Aorta (tissue), 5 donors: ENCODE data around the gene PRSS12. TPM values are rescaled to one million over a fixed set of nuclear protein-coding genes. Genes with fewer than 3 reads are reported as not detected.

ENCODE experiments used
- ATAC-seq: fragments of 200-7000 bp; cut with Tn5 transposase; one replicate; pipeline ENCODE4 v1.9.1; 2022; ENCODE audit warnings: moderate library complexity; ENCODE audit not compliant: low FRiP score
- DNase-seq, 2 donors: peaks; one replicate each; pipeline ENCODE4 v3.0.0-alpha.2; 2020
- H3K27ac ChIP-seq, 2 donors: one replicate each; pipeline ENCODE4 v1.5.1; 2013; ENCODE audit warnings: low read length in 2 of 2, mild to moderate bottlenecking in 2 of 2, moderate library complexity in 2 of 2, control low read depth in 1 of 2, inconsistent platforms in 1 of 2, low read depth in 1 of 2
- H3K27me3 ChIP-seq, 2 donors: one replicate each; pipeline ENCODE4 v1.6.1; 2013; ENCODE audit warnings: control low read depth in 1 of 2, low read length in 1 of 2, mild to moderate bottlenecking in 1 of 2, moderate library complexity in 1 of 2; ENCODE audit not compliant: insufficient read depth in 2 of 2, control insufficient read depth in 1 of 2
- H3K36me3 ChIP-seq, 2 donors: one replicate each; pipeline ENCODE4 v1.6.1; 2013; ENCODE audit warnings: control low read depth in 1 of 2, low read length in 1 of 2, mild to moderate bottlenecking in 1 of 2; ENCODE audit not compliant: insufficient read depth in 2 of 2, control insufficient read depth in 1 of 2
- H3K4me1 ChIP-seq, 2 donors: one replicate each; pipeline ENCODE4 v1.6.1; 2013; ENCODE audit warnings: low read length in 2 of 2, control low read depth in 1 of 2, mild to moderate bottlenecking in 1 of 2, moderate library complexity in 1 of 2; ENCODE audit not compliant: insufficient read depth in 2 of 2, control insufficient read depth in 1 of 2
- H3K4me3 ChIP-seq, 2 donors: one replicate each; pipeline ENCODE4 v1.5.1; 2013; ENCODE audit warnings: low read length in 2 of 2, control low read depth in 1 of 2, mild to moderate bottlenecking in 1 of 2
- H3K9me3 ChIP-seq: one replicate; pipeline ENCODE4 v1.6.1; 2013; ENCODE audit warnings: mild to moderate bottlenecking, low read length; ENCODE audit not compliant: control insufficient read depth
- WGBS, 2 donors: extraction: QIAGEN DNeasy Blood & Tissue Kit; methylation state at CpG; one replicate each; pipeline ENCODE4 v1.1.7; 2013; 5-methylcytosine and 5-hydroxymethylcytosine counted together
- intact Hi-C, 2 donors: fragments of 100-400 bp; cut with DNase I; formaldehyde crosslinking; loops; one replicate each; pipeline versions ENCODE4 v1.14.2 to v1.15.0; 2022
- polyA plus RNA-seq, 2 donors: library from polyadenylated mRNA; stranded (reverse); fragments of 200-250 nt; gene quantifications; one replicate each; pipeline ENCODE4 v1.2.3, GENCODE V29; 2013
- total RNA-seq, 2 donors: library from RNA; stranded (reverse); fragmentation: NEBNext Ultra II Directional; extraction: Animal tissue kit (Norgen Biotek cat#: 25700); gene quantifications; one replicate each; pipeline ENCODE4 v1.2.1, GENCODE V29; 2021
- donor health status: healthy with polysubstance abuse.
- donor health status: Bipolar disorder and iron deficiency.
- donor health status: DM: no; HTN: no; CAD: no.
- donor health status: DM: no; HTN: no; CAD: no.
- donor health status: DM: yes; HTN: yes; CAD: no.

Gene PRSS12
- total and polyA plus RNA-seq, 4 donors = 0.18 to 0.50 TPM; not detected in 2

- no peak for ATAC-seq
- no peak for DNase-seq
- Histone ChIP-seq H3K9me3 (no peaks in the 10 kb centered on the region), H3K27me3 (no peaks in the 10 kb centered on the region), H3K4me1 (no peaks in the 10 kb centered on the region), H3K4me3 (no peak overlapping the region), H3K27ac (no peak overlapping the region), H3K36me3 (no peaks in the 10 kb centered on the region)
- intact Hi-C loops = no loop called here
- 23 to 35% methylated on average over 1 of the region's 1 CpG for WGBS, 2 donors
These were observed 13.6 kb downstream of the PRSS12 start for GRCh38 chr4:118338981-118339765.

- no peak for ATAC-seq
- intact Hi-C loops = no loop called here
These were observed 14.3 kb downstream of the PRSS12 start for GRCh38 chr4:118338518-118338917.

GRCh38 chr4:118337954-118338353 is 14.8 kb downstream of the PRSS12 start:
- Histone ChIP-seq H3K27me3 (no peaks in the 10 kb centered on the region), H3K27ac (no peak overlapping the region), H3K36me3 (no peaks in the 10 kb centered on the region), H3K4me1 (no peaks in the 10 kb centered on the region), H3K4me3 (no peak overlapping the region), H3K9me3 (no peaks in the 10 kb centered on the region)
- intact Hi-C loops = no loop called here
- no peak for ATAC-seq
- WGBS, 2 donors = 85 to 94% methylated on average over 4 of the region's 4 CpGs
- no peak for DNase-seq

More at GRCh38 chr4:118338518-118338917, 14.3 kb downstream of the PRSS12 start:
- Histone ChIP-seq H3K27ac (no peak overlapping the region), H3K9me3 (no peaks in the 10 kb centered on the region), H3K4me1 (no peaks in the 10 kb centered on the region), H3K4me3 (no peak overlapping the region), H3K27me3 (no peaks in the 10 kb centered on the region), H3K36me3 (no peaks in the 10 kb centered on the region)
- 69 to 81% methylated on average over 1 of the region's 1 CpG for WGBS, 2 donors
- DNase-seq = no peak

GRCh38 chr4:118335774-118336173 is 17.0 kb downstream of the PRSS12 start:
- intact Hi-C loops = no loop called here
- no peaks in the 10 kb centered on the region for H3K4me1 ChIP-seq
- no peaks in the 10 kb centered on the region for H3K27me3 ChIP-seq
- H3K27ac ChIP-seq = no peak overlapping the region
- no peak for ATAC-seq
- H3K4me3 ChIP-seq = no peak overlapping the region
- DNase-seq = no peak
- 53 to 59% methylated on average over 4 of the region's 4 CpGs for WGBS, 2 donors
- no peaks in the 10 kb centered on the region for H3K9me3 ChIP-seq
- no peaks in the 10 kb centered on the region for H3K36me3 ChIP-seq

GRCh38 chr4:118335324-118335723 is 17.5 kb downstream of the PRSS12 start:
- WGBS, 2 donors = 54 to 64% methylated on average over 6 of the region's 6 CpGs
- Histone ChIP-seq H3K4me3 (no peak overlapping the region), H3K27ac (no peak overlapping the region), H3K27me3 (no peaks in the 10 kb centered on the region), H3K9me3 (no peaks in the 10 kb centered on the region), H3K4me1 (no peaks in the 10 kb centered on the region), H3K36me3 (no peaks in the 10 kb centered on the region)
- ATAC-seq (no peak), DNase-seq (no peak)
- intact Hi-C loops = no loop called here

GRCh38 chr4:118331352-118331751 is 21.5 kb downstream of the PRSS12 start:
- Histone ChIP-seq H3K4me3 (no peak overlapping the region), H3K27me3 (no peaks in the 10 kb centered on the region), H3K27ac (no peak overlapping the region), H3K4me1 (no peaks in the 10 kb centered on the region), H3K9me3 (no peaks in the 10 kb centered on the region), H3K36me3 (no peaks in the 10 kb centered on the region)
- DNase-seq (no peak), ATAC-seq (no peak)
- intact Hi-C loops = no loop called here
- 79 to 83% methylated on average over 3 of the region's 3 CpGs for WGBS, 2 donors

- DNase-seq (no peak), ATAC-seq (no peak)
- Histone ChIP-seq H3K9me3 (no peaks in the 10 kb centered on the region), H3K36me3 (no peaks in the 10 kb centered on the region), H3K4me3 (no peak overlapping the region), H3K4me1 (no peaks in the 10 kb centered on the region), H3K27me3 (no peaks in the 10 kb centered on the region), H3K27ac (no peak overlapping the region)
- 75 to 85% methylated on average over 5 of the region's 5 CpGs for whole genome bisulfite sequencing, 2 donors
- intact Hi-C loops = no loop called here
These were observed 23.0 kb downstream of the PRSS12 start for GRCh38 chr4:118329849-118330248.

- ATAC-seq (no peak), DNase-seq (no peak)
- Histone ChIP-seq H3K4me3 (no peak overlapping the region), H3K27ac (no peak overlapping the region), H3K9me3 (no peaks in the 10 kb centered on the region), H3K4me1 (no peaks in the 10 kb centered on the region), H3K27me3 (no peaks in the 10 kb centered on the region), H3K36me3 (no peaks in the 10 kb centered on the region)
- intact Hi-C loops = no loop called here
- 30 to 36% methylated on average over 4 of the region's 4 CpGs for WGBS, 2 donors
These were observed 25.1 kb downstream of the PRSS12 start for GRCh38 chr4:118327554-118328241.

GRCh38 chr4:118326585-118326984 is 26.2 kb downstream of the PRSS12 start:
- Histone ChIP-seq H3K27me3 (no peaks in the 10 kb centered on the region), H3K9me3 (no peaks in the 10 kb centered on the region), H3K4me1 (no peaks in the 10 kb centered on the region), H3K36me3 (no peaks in the 10 kb centered on the region), H3K4me3 (no peak overlapping the region), H3K27ac (no peak overlapping the region)
- intact Hi-C loops = no loop called here
- ATAC-seq (no peak), DNase-seq (no peak)
- WGBS, 2 donors = 72 to 93% methylated on average over 2 of the region's 2 CpGs
